ENCODE measurements around the gene ZNF593.

ZNF593 gene

GRCh38 chr1:26180010-26180506, 10.3 kb downstream of the ZNF593 start (continued):
- TF ChIP-seq CSRNP3 (CRISPR knock-in tag; IDR thresholded peaks at IDR 0.05), result no peak
- TF ChIP-seq ARNTL (CRISPR knock-in tag; IDR thresholded peaks at IDR 0.05; ENCODE audit: borderline replicate concordance, low read depth), result no peak
- TF ChIP-seq TCF4 (CRISPR knock-in tag; IDR thresholded peaks at IDR 0.05; ENCODE audit: borderline replicate concordance), result no peak
- TF ChIP-seq PPARA (CRISPR knock-in tag; IDR thresholded peaks at IDR 0.05; ENCODE audit: borderline replicate concordance), result no peak

GRCh38 chr1:26181586-26182382, 12.1 kb downstream of the ZNF593 start:
- TF ChIP-seq CSDC2 (CRISPR knock-in tag; IDR thresholded peaks at IDR 0.05) (no peak), POU6F1 (CRISPR knock-in tag; IDR thresholded peaks at IDR 0.05; ENCODE audit: borderline replicate concordance, low read depth) (no peak), BACH2 (CRISPR knock-in tag; IDR thresholded peaks at IDR 0.05; ENCODE audit: borderline replicate concordance) (no peak), ZNF70 (CRISPR knock-in tag; IDR thresholded peaks at IDR 0.05) (no peak), CSRNP3 (CRISPR knock-in tag; IDR thresholded peaks at IDR 0.05) (no peak), ISL1 (CRISPR knock-in tag; IDR thresholded peaks at IDR 0.05) (no peak), PPARA (CRISPR knock-in tag; IDR thresholded peaks at IDR 0.05; ENCODE audit: borderline replicate concordance) (no peak), TCF4 (CRISPR knock-in tag; IDR thresholded peaks at IDR 0.05; ENCODE audit: borderline replicate concordance) (no peak), ESRRG (CRISPR knock-in tag; IDR thresholded peaks at IDR 0.05) (no peak), OSR1 (CRISPR knock-in tag; IDR thresholded peaks at IDR 0.05) (no peak), RARB (CRISPR knock-in tag; IDR thresholded peaks at IDR 0.05) (no peak)
- no peak for ATAC-seq

- no peak for ATAC-seq
- TF ChIP-seq CREB5 (CRISPR knock-in tag; IDR thresholded peaks at IDR 0.05; ENCODE audit: low read depth) (no peak), ZNF8 (CRISPR knock-in tag; IDR thresholded peaks at IDR 0.05) (no peak), RARB (CRISPR knock-in tag; IDR thresholded peaks at IDR 0.05) (no peak)
Measured at GRCh38 chr1:26182383-26182696, 12.6 kb downstream of the ZNF593 start.

GRCh38 chr1:26184086-26184485, 14.4 kb downstream of the ZNF593 start:
- ATAC-seq, result no peak
- TF ChIP-seq PATZ1 (CRISPR knock-in tag; IDR thresholded peaks at IDR 0.05; ENCODE audit: borderline replicate concordance) (no peak), POU6F1 (CRISPR knock-in tag; IDR thresholded peaks at IDR 0.05; ENCODE audit: borderline replicate concordance, low read depth) (no peak), RARB (CRISPR knock-in tag; IDR thresholded peaks at IDR 0.05) (no peak), ZNF8 (CRISPR knock-in tag; IDR thresholded peaks at IDR 0.05) (no peak), PPARA (CRISPR knock-in tag; IDR thresholded peaks at IDR 0.05; ENCODE audit: borderline replicate concordance) (no peak), ARNTL (CRISPR knock-in tag; IDR thresholded peaks at IDR 0.05; ENCODE audit: borderline replicate concordance, low read depth) (no peak), ZNF565 (CRISPR knock-in tag; conservative IDR thresholded peaks at IDR 0.05; ENCODE audit: low read depth) (no peak)
